Smooth muscle cell (in vitro differentiated cells): ENCODE measurements around the gene LGMN. TPM values are rescaled to one million over a fixed set of nuclear protein-coding genes. Genes with fewer than 3 reads are reported as not detected.

Experiments used
- DNase-seq: peaks from one replicate; lab custom pipeline; 2025; ENCODE audit not compliant: unreplicated experiment; lab: John Stamatoyannopoulos, UW
- H2AFZ ChIP-seq: fragments of 200-600 bp; sonication (generic); 2 replicates; pipeline ENCODE4 v1.6.0; 2016; ENCODE audit warnings: antibody characterized with exemption, low read depth, mild to moderate bottlenecking
- H3F3A ChIP-seq: fragments of 200-600 bp; sonication (generic); 2 replicates; pipeline ENCODE4 v1.6.0; 2017; ENCODE audit warnings: antibody characterized with exemption, low read depth
- H3K27ac ChIP-seq: fragments of 200-600 bp; sonication (generic); 2 replicates; pipeline ENCODE4 v1.5.1; 2016; ENCODE audit warnings: low read depth, mild to moderate bottlenecking
- H3K27me3 ChIP-seq: fragments of 200-600 bp; sonication (generic); 2 replicates; pipeline ENCODE4 v1.6.1; 2016; ENCODE audit warnings: low read depth, mild to moderate bottlenecking
- H3K36me3 ChIP-seq: fragments of 200-600 bp; sonication (generic); 2 replicates; pipeline ENCODE4 v1.5.1; 2016; ENCODE audit warnings: low read depth
- H3K4me1 ChIP-seq: fragments of 200-600 bp; sonication (generic); 2 replicates; pipeline ENCODE4 v1.5.1; 2016; ENCODE audit warnings: low read depth
- H3K4me2 ChIP-seq: fragments of 200-600 bp; sonication (generic); 2 replicates; pipeline ENCODE4 v1.6.0; 2016; ENCODE audit warnings: mild to moderate bottlenecking
- H3K4me3 ChIP-seq: fragments of 200-600 bp; sonication (generic); 2 replicates; pipeline ENCODE4 v1.5.1; 2016; ENCODE audit warnings: mild to moderate bottlenecking
- H3K79me2 ChIP-seq: fragments of 200-600 bp; sonication (generic); 2 replicates; pipeline ENCODE4 v1.6.0; 2016; ENCODE audit warnings: low read depth, mild to moderate bottlenecking
- H3K9ac ChIP-seq: fragments of 200-600 bp; sonication (generic); 2 replicates; pipeline ENCODE4 v1.6.0; 2016; ENCODE audit warnings: low read depth
- H3K9me3 ChIP-seq: fragments of 200-600 bp; sonication (generic); replicated peaks from 2 replicates; pipeline ENCODE4 v1.5.1; 2016; ENCODE audit warnings: low read depth
- H4K20me1 ChIP-seq: fragments of 200-600 bp; sonication (generic); 2 replicates; pipeline ENCODE4 v1.6.0; 2016; ENCODE audit warnings: low read depth
- CTCF ChIP-seq: fragments of 200-600 bp; sonication (generic); IDR thresholded peaks from 2 replicates; pipeline ENCODE4 v1.5.1; 2017; ENCODE audit warnings: borderline replicate concordance, mild to moderate bottlenecking, antibody characterized with exemption; ENCODE audit not compliant: insufficient read depth, poor library complexity, severe bottlenecking
- WGBS: methylation state at CpG from one replicate; pipeline ENCODE4 v1.1.7; 2016; ENCODE audit warnings: low lambda C conversion rate; 5-methylcytosine and 5-hydroxymethylcytosine counted together
- polyA plus RNA-seq: library from polyadenylated mRNA; unstranded; fragments of >200 nt; fragmentation: Nextera tagmentation; extraction: Ambion mirVana; gene quantifications from 2 replicates; pipeline ENCODE4 v1.2.1, GENCODE V29; 2016
- total RNA-seq: library from RNA; depleted of rRNA; stranded (reverse); fragments of >200 nt; gene quantifications from 2 replicates; pipeline ENCODE4 v1.2.3, GENCODE V29; 2014

Gene LGMN
- total and polyA plus RNA-seq, 2 experiments from 2014 or later, result 124 to 133 TPM

DNA sequence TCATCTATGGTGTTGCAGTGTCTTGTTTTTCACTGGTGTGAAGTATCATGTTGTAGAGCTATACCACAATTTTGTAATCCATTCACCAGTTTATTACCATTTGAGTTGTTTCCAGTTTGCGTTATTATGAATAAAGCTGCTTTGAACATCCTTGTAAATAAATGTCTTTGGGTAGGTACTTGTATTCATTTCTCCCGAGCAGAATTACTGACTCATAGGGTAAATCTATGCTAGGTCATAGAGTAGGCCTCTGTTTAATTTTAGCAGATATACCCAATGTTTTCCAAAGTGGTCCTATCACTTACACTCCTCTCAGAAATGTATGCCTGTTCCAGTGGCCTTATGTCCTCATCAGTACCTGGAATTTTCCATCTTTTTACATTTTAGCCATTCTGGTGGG is 39.1 kb upstream of the LGMN start:
- Histone ChIP-seq H3K4me3 (no peak overlapping the region), H3K4me1 (no peaks in the 10 kb centered on the region), H3K9ac (no peak overlapping the region), H3K4me2 (no peak overlapping the region), H2AFZ (no peak overlapping the region), H3F3A (peaks cover 10% of the 10 kb centered on the region), H3K27ac (no peak overlapping the region), H3K27me3 (no peaks in the 10 kb centered on the region), H3K79me2 (no peaks in the 10 kb centered on the region), H3K36me3 (no peaks in the 10 kb centered on the region), H3K9me3 (peaks cover 4% of the 10 kb centered on the region), H4K20me1 (no peaks in the 10 kb centered on the region)
- WGBS, result 90% methylated on average over 2 of the region's 2 CpGs
- no peak for TF ChIP-seq CTCF
- DNase-seq, result no peak

- peaks cover 10% of the 10 kb centered on the region for H3F3A ChIP-seq
- no peaks in the 10 kb centered on the region for H3K36me3 ChIP-seq
- no peaks in the 10 kb centered on the region for H3K4me1 ChIP-seq
- no peaks in the 10 kb centered on the region for H3K79me2 ChIP-seq
- no peak for TF ChIP-seq CTCF
- peaks cover 4% of the 10 kb centered on the region for H3K9me3 ChIP-seq
- H3K4me2 ChIP-seq, result peak overlapping the region; percentile 67
- peak overlapping the region; percentile 27 for H3K9ac ChIP-seq
- DNase-seq, result no peak
- WGBS, result 92% methylated on average over 1 of the region's 1 CpG
- no peaks in the 10 kb centered on the region for H4K20me1 ChIP-seq
- no peak overlapping the region for H3K4me3 ChIP-seq
- peak overlapping the region; percentile 95 for H3K27ac ChIP-seq
- H3K27me3 ChIP-seq, result no peaks in the 10 kb centered on the region
- H2AFZ ChIP-seq, result no peak overlapping the region
Measured at GRCh38 chr14:92786427-92786756, 38.0 kb upstream of the LGMN start.

DNA sequence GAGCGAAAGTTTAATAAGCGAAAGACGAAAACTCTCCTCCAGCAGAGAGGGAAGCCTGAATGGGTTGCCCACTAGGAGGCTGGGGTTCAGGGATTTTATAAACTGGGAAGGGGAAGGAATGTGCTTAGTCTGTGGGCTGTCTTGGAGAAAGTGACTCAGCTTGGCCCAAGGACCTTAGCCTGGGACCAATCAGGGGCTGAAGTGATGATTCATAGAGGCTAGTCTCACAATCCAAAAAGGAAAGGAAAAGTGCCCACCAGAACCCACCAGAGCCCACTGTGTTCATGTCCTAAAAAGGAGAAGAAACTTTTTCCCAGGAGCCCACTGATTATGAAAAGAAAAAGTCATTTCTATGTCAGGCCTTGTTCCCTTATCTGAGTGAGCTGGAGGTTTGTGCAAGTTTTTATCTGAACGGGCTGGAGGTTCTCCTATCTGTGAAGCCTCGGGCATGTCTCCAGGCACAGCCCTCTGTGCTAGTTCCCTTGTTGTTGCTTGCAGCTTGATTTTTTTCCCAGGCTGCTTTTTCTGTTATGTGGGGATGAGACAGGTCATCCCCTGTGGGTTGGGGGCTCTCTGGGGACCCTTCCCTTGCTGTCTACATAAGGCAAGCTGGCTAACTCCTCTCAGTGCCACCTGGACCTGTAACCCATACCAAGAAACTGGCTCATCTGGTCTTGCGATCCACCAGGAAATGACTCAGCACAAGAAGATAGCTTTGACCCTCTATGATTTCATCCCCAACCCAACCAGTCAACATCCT is 37.4 kb upstream of the LGMN start:
- Histone ChIP-seq H3K9ac (peak overlapping the region; percentile 83), H3K4me1 (no peaks in the 10 kb centered on the region), H3K9me3 (peaks cover 4% of the 10 kb centered on the region), H3K36me3 (no peaks in the 10 kb centered on the region), H3K4me3 (peak overlapping the region; percentile 14), H4K20me1 (no peaks in the 10 kb centered on the region), H3F3A (peaks cover 10% of the 10 kb centered on the region), H3K27me3 (no peaks in the 10 kb centered on the region), H3K27ac (peak overlapping the region; percentile 95), H3K79me2 (no peaks in the 10 kb centered on the region), H3K4me2 (peak overlapping the region; percentile 67), H2AFZ (peak overlapping the region; percentile 63)
- 41% methylated on average over 6 of the region's 6 CpGs for WGBS
- peak; percentile 32 for TF ChIP-seq CTCF
- DNase-seq, result peak; percentile 21
